H1 (cell line): ENCODE measurements around the gene SNRPA1.

Source experiments
- CTCF ChIP-seq, 3 experiments: IDR thresholded peaks; 1 replicate in 2 of 3; 2 replicates in 1 of 3; pipeline versions ENCODE4 v1.5.1 to v1.6.1; 2011; ENCODE audit warnings: low read length in 3 of 3, mild to moderate bottlenecking in 3 of 3, inconsistent platforms in 2 of 3, low read depth in 1 of 3, moderate library complexity in 1 of 3; ENCODE audit not compliant: insufficient read depth in 1 of 3; ENCODE audit errors: control extremely low read depth in 1 of 3
- SP1 ChIP-seq: IDR thresholded peaks from 2 replicates; pipeline ENCODE4 v1.6.1; 2011; ENCODE audit warnings: low read depth, low read length
- USF2 ChIP-seq: IDR thresholded peaks from 2 replicates; pipeline ENCODE4 v1.6.1; 2011; ENCODE audit warnings: low read length, improper control_type of control experiment

- no peak for TF ChIP-seq CTCF (IDR thresholded peaks at IDR 0.05; ENCODE audit: control extremely low read depth in 1 of 3, insufficient read depth in 1 of 3, low read depth in 1 of 3, low read length in 3 of 3)
- TF ChIP-seq USF2 = no peak
- TF ChIP-seq SP1 = no peak
These were observed 15.0 kb downstream of the SNRPA1 start for GRCh38 chr15:101280007-101280406.
